Measurements from ENCODE around the gene HTR1B.

The HTR1B gene, protein sequence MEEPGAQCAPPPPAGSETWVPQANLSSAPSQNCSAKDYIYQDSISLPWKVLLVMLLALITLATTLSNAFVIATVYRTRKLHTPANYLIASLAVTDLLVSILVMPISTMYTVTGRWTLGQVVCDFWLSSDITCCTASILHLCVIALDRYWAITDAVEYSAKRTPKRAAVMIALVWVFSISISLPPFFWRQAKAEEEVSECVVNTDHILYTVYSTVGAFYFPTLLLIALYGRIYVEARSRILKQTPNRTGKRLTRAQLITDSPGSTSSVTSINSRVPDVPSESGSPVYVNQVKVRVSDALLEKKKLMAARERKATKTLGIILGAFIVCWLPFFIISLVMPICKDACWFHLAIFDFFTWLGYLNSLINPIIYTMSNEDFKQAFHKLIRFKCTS

DNA sequence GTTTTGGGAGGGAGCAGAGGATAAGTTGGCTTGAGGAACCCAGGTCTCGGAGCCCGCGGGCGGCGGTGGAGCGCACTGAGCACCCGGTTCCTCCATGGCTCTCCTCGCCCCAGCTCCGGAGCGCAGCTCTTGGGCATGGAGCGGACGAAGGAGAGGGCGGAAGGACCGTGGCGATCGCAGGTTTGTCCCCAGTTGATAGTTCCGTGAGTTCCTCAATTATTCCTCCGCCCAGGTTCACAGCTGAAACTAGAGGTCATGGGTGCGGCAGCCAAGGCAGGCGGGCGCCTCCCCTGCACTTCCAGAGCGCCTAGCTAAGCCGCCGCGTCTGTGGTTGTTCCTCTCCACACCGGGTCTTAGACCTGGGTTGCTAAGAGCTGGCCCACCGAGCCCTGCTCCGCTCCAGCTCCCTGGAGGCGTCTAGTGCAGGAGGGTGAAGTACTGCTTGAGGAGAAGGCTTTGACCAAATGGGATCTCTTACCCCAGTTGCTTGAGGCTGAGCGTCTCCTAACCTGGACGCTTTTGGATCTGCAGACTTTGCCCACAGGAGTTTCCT, at the start of gene HTR1B:
HTR1B (minus strand) TSS at position 184 of the 553 bp plus-strand sequence; CDS start at position 96, 88 bp downstream.
- no peak for DNase-seq (ENCODE audit: low read depth in 1 of 2, low spot score in 1 of 2)
- TF ChIP-seq JUND (IDR thresholded peaks at IDR 0.05; ENCODE audit: low read depth), result no peak
- in situ Hi-C loops (cut with HindIII; ENCODE audit: low pct_unique_long_range_greater_than_20kb, low sequenced_read_pairs), result no loop called here

DNA sequence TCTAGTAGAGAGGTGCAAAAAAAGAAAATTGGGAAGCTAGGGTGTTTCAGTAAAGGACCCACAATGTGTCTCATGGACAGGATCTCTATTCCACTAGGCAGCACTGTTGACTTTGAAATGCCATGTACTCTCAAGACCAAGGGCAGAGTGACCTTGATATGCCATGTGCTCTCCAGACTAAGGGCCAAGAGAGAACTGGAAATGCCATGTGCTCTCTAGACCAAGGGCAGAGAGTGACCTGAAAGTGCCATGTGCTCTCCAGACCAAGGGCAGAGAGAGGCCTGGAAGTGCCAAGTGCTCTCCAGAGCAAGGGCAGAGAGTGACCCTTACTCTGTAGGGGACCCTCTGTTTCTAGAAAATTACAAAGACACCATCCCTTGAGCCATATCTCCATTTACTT, 49.3 kb upstream of the HTR1B start:
- in situ Hi-C loops (cut with HindIII; ENCODE audit: low pct_unique_long_range_greater_than_20kb, low sequenced_read_pairs), result no loop called here
- no peak for TF ChIP-seq JUND (IDR thresholded peaks at IDR 0.05; ENCODE audit: low read depth)
- no peak for DNase-seq (ENCODE audit: low read depth in 1 of 2, low spot score in 1 of 2)

- in situ Hi-C loops (cut with HindIII; ENCODE audit: low pct_unique_long_range_greater_than_20kb, low sequenced_read_pairs), result no loop called here
- no peak for DNase-seq (ENCODE audit: low read depth in 1 of 2, low spot score in 1 of 2)
- TF ChIP-seq JUND (IDR thresholded peaks at IDR 0.05; ENCODE audit: low read depth), result no peak
These were observed 48.6 kb upstream of the HTR1B start for GRCh38 chr6:77511860-77512259.

- no peak for DNase-seq (ENCODE audit: low read depth in 1 of 2, low spot score in 1 of 2)
- in situ Hi-C loops (cut with HindIII; ENCODE audit: low pct_unique_long_range_greater_than_20kb, low sequenced_read_pairs), result no loop called here
- no peak for TF ChIP-seq JUND (IDR thresholded peaks at IDR 0.05; ENCODE audit: low read depth)
These were observed 39.7 kb upstream of the HTR1B start for GRCh38 chr6:77502981-77503380.

DNA sequence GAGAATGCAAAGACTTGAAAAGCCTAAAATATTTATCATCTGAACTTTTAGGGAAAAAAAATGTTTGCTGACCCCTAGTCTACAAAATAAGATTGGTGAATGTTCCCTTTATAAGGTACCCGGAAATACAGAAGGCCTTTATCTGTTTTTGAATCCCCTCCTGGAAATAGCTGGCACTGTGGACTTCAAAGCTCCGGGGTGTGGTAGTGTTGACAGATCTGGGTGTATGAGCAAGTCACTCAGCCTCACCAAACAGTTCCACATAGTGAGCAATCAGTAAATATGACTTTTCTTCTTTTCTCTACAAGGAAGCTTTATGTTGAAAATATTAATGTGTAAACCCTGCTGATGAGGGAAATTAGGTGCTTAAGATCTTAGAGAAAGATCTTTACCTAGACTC, 29.2 kb upstream of the HTR1B start:
- in situ Hi-C loops (cut with HindIII; ENCODE audit: low pct_unique_long_range_greater_than_20kb, low sequenced_read_pairs), result no loop called here
- no peak for DNase-seq (ENCODE audit: low read depth in 1 of 2, low spot score in 1 of 2)
- TF ChIP-seq JUND (IDR thresholded peaks at IDR 0.05; ENCODE audit: low read depth), result no peak

- no peak for DNase-seq (ENCODE audit: low read depth in 1 of 2, low spot score in 1 of 2)
- TF ChIP-seq JUND (IDR thresholded peaks at IDR 0.05; ENCODE audit: low read depth), result no peak
- in situ Hi-C loops (cut with HindIII; ENCODE audit: low pct_unique_long_range_greater_than_20kb, low sequenced_read_pairs), result no loop called here
These were observed 24.6 kb upstream of the HTR1B start for GRCh38 chr6:77487808-77488425.

GRCh38 chr6:77482981-77483380, 19.7 kb upstream of the HTR1B start:
- DNase-seq (ENCODE audit: low read depth in 1 of 2, low spot score in 1 of 2), result no peak
- in situ Hi-C loops (cut with HindIII; ENCODE audit: low pct_unique_long_range_greater_than_20kb, low sequenced_read_pairs), result no loop called here
- TF ChIP-seq JUND (IDR thresholded peaks at IDR 0.05; ENCODE audit: low read depth), result no peak

- TF ChIP-seq JUND (IDR thresholded peaks at IDR 0.05; ENCODE audit: low read depth), result no peak
- no peak for DNase-seq (ENCODE audit: low read depth in 1 of 2, low spot score in 1 of 2)
- in situ Hi-C loops (cut with HindIII; ENCODE audit: low pct_unique_long_range_greater_than_20kb, low sequenced_read_pairs), result no loop called here
These were observed 11.7 kb upstream of the HTR1B start for GRCh38 chr6:77474973-77475372.

DNA sequence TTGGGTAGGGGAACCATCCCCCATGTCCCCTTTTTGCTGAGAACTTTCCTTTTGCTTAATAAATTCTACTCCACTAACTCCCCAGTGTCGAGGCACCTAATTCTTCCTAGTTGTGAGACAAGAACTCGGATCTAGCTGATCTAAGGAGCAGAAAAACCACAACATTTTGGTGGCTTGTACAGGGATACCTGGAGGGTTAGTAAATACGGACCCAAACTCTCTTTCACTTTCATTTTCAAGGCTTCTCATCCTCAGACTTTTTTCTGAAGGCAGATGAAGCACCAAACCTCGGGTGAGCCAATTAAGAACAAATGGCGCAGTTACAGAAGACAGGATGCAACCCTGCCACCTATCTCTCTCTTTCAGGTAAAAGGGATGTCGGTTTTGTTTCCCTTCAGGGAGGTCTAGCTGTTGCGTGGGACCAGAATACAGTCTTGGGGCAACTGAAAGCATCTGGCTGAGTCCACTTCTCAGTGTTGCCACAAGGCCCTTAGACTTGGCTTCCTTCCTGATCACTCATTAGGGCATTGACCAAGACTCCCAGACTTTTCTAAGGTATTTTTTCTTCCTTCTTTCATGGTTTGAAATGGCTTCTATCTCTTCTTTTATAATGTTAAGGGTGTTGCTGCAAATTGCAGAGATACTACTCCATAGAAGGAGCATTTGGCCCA, 11.1 kb upstream of the HTR1B start:
- in situ Hi-C loops (cut with HindIII; ENCODE audit: low pct_unique_long_range_greater_than_20kb, low sequenced_read_pairs), result no loop called here

DNA sequence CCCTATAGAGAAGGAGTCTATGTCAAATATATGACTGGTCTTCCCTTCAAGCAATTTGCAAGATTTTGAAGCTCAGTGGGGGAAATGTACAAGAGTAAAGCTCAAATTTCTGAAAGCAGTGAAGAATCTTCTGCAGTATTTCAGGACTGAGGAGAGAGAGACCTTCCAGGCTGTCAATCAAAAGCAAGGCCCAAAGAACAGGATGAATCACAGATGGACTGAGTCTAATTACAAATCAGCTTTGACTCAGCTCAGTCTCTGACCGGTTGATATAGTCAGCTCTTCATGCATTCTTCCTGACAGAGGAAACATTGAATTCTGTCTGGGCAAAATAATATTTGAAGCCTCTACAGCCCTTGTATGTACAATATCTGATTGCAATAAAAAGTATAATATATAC, 7.7 kb upstream of the HTR1B start:
- in situ Hi-C loops (cut with HindIII; ENCODE audit: low pct_unique_long_range_greater_than_20kb, low sequenced_read_pairs), result no loop called here
- TF ChIP-seq JUND (IDR thresholded peaks at IDR 0.05; ENCODE audit: low read depth), result no peak
- no peak for DNase-seq (ENCODE audit: low read depth in 1 of 2, low spot score in 1 of 2)

More for the DNA sequence above, 11.1 kb upstream of the HTR1B start:
- TF ChIP-seq JUND (IDR thresholded peaks at IDR 0.05; ENCODE audit: low read depth), result no peak
- DNase-seq (ENCODE audit: low read depth in 1 of 2, low spot score in 1 of 2), result no peak

DNA sequence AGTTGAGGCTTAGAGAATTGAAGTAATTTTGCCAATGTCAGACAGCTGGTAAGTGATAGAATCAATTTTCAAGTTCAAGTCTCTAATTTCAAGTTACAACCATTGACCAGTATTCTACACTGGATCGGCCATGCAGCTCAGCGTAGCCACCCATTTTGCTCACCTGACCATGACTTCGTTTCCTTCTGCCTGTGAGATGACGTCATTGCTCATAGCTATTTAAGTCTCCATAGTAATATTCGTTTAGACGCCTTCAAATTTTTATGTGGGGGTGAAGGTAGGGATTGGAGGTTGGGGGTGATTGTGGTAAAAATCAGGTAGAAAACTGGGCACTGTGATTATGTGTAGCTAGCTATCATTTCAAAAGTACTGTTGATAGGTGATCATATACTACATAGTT, 5.6 kb upstream of the HTR1B start:
- no peak for DNase-seq (ENCODE audit: low read depth in 1 of 2, low spot score in 1 of 2)
- TF ChIP-seq JUND (IDR thresholded peaks at IDR 0.05; ENCODE audit: low read depth), result no peak
- in situ Hi-C loops (cut with HindIII; ENCODE audit: low pct_unique_long_range_greater_than_20kb, low sequenced_read_pairs), result no loop called here

GRCh38 chr6:77466451-77467437, 3.5 kb upstream of the HTR1B start:
- no peak for TF ChIP-seq JUND (IDR thresholded peaks at IDR 0.05; ENCODE audit: low read depth)
- in situ Hi-C loops (cut with HindIII; ENCODE audit: low pct_unique_long_range_greater_than_20kb, low sequenced_read_pairs), result no loop called here
- DNase-seq (ENCODE audit: low read depth in 1 of 2, low spot score in 1 of 2), result no peak
